ENCODE measurements around the gene CTDSPL.

Gene CTDSPL

DNA sequence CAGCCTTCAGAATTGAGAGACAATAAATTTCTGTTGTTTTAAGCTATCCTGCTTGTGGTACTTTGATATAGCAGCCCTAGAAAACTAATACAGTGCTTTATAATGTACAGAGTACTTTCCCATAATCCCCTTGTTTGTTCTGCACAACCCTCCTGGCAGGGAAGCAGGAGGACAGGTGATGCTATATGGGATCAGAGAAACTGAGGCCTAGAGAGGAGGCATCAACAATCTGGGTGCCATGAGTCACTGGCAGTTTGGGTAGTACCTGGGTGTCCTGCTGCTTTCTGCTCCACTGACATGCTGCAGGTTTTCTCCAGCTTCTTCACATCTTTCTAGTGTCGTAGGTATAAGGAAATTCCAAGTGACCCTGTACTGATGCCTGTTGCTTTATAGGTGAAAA, 55.0 kb downstream of the CTDSPL start:
- DNase-seq (ENCODE audit: low read depth): no peak

DNA sequence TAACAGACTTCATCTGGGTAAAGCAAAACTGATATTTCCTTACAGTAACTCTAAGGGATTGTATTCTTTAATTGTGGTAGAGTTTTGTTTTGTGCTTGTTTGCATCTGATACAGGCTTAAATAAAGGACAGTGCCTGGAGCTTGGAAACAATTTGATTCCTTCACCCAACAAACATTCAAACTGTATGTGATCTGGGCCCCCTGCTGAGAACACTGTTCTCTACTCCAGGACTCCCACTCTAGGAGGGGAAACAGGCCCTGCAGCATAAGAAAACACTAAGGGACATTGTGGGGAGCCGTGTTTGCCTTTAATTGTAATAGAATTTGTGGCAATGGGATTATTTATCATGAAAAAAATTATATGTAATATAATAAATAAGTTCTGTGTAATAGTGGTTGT, 56.9 kb downstream of the CTDSPL start:
- DNase-seq (ENCODE audit: low read depth): no peak

DNA sequence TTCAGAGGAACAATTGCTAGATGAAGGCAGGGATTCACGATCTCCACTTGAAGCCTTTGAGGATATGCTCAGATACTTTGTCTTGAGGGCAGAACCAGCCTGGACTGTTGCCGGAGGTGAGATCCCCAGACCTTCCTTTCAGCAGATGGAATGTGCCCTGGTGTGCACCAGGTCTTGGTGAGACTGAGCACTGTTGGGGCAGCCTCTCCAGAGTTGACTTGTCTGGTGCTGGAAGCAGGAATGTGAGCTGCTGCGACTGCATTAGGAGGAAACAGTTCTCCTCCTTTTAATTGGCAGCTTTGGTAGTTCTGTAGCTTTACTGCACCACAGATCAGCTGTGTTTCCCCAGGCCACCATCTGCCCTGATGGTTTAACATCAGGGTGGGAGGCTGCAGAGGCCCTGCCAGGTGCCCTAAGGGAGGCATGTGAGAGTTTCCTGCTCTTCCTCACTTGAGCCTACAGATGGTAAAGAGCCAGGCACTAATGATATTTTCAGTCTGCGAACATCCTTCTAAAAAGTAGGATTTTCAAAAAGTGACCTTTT, 58.5 kb downstream of the CTDSPL start:
- no peak for DNase-seq (ENCODE audit: low read depth)

DNA sequence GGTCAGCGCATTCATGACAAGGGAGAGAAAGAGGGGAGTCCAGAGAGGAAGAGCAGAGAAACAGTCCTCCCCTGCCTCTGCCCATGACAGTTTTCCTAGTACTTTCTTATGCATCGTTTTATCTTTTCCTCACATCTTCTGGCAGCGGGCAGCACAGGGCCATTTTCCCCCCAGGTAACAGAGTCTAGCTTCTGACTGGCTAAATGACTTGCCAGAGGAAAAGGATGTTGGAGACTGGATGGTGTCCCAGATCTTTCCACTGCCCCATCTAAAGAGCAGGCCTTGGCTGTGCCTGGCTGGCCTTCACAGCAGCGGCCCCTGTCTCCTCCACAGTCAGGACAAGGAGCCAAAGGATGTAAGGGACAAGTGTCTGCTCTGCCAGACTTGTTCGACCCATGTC, 59.3 kb downstream of the CTDSPL start:
- DNase-seq (ENCODE audit: low read depth): no peak

DNA sequence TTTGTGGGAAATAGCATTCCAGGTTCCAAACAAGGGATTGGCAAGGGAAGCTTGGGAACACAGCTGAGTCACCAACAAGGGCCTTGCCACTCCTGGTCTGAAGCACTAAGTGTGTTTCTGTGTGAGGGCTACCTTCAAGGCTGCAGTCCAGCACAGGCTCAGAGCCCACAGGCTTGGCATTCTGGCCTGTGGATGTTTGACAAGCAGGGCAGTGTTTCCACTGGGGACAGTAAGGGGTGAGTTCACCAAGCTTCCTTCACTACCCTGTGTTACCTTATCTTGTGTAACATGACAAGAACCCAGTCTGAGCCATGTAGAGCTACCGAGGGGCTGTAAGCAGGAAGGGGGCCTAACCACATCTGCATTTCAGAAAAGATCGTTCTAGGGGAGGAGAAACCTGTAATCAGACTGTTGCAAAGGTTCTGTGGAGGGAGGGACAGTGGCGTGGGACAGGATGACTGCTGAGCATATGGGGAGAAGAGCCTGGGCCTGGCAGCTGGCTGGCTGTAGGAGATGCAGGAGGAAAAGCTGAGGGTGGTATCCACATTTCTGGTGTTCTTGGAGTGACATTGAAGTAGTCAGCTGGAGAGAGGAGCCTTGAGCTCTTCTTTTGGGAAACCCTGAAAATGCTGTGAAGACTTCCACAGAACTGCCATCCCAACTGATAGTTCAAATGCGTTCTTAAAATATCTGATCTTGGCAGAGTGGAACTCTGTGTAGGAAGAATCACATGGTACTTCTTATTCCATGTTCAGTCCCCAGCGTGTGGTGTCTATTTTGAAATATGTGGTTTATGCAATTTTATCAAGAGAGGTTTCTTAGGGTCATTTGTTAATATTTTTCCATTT, 61.3 kb downstream of the CTDSPL start:
- DNase-seq (ENCODE audit: low read depth): no peak

DNA sequence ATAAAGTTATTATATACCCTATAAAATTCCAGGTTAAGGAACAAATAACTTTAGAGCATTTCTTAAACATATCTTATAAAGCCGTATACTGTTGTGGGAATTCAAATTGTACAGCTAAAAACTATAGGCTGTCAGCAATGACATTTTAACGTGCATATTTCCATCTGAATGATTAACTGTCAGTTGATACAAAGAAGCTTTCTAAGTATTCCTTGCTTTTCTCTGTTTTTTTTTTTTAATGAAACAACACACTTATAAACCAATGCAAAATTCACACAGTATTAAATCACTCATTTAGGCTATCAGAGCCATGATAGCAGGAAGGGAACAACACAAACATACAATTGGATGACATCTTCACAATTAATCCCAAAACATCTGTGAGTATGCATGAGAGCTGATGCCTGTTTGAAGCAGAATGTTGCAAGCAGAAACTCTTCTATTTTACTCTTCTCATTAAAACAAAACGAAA, 61.9 kb downstream of the CTDSPL start:
- no peak for DNase-seq (ENCODE audit: low read depth)

DNA sequence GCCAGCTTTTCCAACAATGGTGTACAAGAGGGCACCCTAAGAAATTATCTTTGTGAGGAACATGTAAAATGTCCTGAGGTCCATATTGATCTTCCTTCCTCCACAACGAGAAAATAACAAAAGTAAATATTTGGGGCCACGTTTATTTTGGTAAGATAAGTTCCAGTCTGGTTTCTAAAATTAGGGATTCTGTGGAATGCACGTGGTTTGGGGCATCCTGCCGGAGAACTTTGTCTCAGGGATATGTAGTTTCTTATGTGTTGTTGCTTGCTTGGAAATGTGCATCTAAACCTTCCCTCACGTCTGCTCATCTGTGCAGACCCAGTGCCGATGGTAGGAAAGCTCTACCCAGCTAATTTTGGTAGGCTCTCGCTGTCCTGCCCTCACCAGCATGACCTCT, 62.8 kb downstream of the CTDSPL start:
- DNase-seq (ENCODE audit: low read depth): no peak

DNA sequence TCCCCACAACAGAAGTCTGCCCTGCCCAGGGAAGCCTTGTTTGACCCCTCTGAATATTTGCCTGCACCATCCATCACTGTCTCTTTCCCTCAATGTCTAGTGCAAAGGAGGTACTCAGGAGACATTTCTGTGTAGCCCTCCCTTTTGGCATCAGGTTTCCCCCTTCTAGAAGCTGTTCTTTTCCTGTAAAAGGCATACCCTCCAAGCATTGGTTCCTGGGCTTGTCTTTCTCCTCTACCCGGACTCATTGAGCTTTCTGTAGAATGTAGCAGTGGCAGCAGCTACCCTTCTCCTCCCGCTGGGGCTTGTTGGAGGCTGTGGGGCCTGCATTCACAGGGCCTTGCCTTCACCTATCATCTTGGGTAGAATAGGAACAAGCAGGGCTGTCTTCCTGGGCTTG, 63.5 kb downstream of the CTDSPL start:
- no peak for DNase-seq (ENCODE audit: low read depth)

DNA sequence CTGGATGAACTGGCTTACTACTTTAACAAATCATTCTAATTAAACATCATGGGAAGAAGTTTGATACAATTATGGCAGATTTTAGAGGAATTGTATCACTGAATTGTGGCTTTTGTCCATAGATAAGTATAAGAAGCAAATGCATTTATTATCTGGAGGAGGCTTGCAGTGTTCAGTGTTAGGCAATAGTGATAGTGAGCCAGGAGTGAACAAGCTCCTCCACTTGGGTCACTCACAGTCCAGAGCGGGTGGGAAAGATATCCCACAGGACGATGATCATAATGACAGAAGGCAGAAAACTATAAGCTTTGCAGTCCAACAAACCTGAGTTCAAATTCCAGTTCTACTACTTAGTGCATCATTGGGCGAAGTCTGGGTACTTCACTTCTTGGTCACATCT, 64.9 kb downstream of the CTDSPL start:
- no peak for DNase-seq (ENCODE audit: low read depth)

DNA sequence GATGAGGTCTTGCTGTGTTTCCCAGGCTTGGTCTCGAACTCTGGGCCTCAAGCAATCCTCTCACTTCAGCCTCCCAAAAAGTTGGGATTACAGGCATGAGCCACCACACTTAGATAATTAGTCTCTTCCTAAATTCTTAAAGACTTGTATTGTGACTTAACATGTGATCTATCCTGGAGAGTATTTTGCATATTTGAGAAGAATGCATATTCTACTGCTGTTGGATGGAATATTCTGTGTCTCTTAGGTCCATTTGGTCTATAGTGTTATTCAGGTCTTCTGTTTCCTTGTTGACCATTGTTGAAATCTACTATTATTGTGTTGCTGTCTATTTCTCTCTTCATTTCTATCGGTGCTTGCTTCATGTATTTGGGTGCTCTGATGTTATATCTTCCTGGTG, 68.8 kb downstream of the CTDSPL start:
- DNase-seq (ENCODE audit: low read depth): no peak

DNA sequence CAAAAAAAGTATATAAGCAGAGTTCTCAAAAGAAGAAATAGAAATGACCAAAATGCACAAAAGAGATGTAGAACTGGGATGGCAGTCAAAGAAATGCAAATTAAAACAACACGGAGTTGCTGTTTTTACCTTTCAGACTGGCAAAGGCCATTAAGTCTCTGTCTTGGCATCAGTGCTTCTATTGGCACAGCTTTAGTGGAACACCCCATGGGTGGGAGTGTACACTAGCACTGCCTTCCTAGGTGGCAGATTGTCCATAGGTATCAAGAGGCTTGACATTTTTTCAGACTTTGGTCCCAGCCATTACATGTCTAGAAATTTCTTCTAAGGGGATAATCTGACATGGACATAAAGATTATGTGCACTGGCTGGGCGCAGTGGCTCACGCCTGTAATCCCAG, 70.8 kb downstream of the CTDSPL start:
- no peak for DNase-seq (ENCODE audit: low read depth)

DNA sequence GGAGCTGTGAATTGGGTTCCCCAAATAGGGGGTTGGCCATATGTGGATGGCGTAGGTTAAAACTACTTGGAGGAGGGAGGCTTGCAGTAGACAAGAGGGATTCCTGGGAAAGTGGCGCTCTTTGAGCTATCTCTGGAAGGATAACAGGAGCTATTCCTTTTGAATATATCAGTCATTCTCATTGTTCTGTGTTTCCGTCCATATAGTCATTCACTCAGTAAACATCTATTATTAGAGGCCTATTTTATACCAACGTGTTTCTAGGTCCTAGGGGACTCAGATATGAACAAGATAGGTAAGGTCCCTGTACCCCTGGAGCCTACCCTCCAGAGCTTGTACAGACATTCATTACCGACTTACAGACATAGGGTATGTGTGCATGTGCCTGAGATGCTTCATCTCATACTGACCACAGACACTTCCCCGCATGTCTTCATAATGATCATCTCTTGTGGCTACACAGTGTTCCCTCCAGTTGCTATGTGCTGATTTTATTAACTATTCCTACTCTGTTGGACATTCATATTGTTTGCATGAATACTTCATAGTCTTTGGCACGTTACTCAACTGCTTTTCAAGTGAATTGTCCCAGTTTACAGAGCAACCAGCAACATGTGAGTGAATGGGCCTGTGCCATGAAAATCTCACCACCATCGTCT, 73.1 kb downstream of the CTDSPL start:
- no peak for DNase-seq (ENCODE audit: low read depth)

DNA sequence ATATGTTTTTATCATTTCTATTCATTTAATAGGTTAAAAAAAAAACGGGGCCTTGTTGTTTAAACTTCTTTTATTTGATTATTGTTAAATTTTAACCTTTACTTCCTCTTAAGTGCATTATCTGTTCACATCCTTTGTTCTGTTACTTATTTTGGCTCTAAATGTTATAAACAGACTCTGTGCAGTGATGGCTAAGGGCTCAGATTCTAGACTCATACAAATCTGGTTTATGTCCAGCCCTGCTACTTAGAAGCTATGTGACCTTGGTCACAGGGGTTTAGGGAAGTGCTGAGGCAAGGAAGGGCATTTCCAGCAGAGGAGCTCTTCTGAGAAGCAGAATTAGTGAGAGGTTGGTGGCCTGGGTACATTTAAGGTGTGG, 73.6 kb downstream of the CTDSPL start:
- DNase-seq (ENCODE audit: low read depth): no peak

DNA sequence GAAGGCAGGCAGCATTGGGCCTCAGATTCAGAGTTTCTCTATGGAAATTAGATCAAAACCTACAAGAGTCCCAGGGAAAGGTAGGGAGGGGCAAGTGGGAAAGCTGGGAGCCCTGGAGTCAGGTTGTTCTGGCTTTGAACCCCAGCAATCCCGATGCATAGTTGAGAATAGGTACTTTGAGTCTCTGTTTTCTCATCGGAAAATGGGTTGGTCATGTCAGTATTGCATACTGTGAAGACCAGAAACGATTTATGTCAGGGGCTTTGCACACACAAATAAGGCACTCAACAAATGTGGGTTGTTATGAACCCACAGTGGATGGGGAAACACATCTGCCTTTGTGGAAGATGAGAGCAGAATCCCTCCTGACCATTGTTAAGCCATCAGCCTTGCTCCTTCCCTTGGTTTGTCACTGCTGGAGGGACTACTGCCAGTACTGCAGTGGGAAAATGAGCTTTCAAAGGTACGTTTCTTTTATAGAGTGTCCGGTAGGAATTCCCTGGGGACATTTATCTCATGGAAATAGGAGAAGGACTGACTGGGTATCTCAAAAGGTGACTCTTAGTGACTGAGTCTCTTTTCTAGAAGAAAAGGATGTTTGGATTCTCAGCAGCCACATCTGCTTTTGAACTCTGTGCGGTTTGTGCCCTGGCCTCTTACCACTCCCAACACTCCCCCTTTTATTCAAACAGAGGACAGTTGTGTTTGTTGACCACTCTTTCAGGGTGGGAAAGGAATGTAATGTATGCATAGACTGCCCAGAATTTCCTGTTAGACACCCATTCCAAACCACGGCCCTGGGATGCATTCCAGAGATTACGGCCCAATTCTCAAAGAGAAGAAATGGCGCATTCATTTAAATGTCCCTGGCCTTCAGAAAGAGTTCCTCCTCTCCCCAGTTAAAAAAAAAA, 74.3 kb downstream of the CTDSPL start:
- no peak for DNase-seq (ENCODE audit: low read depth)

DNA sequence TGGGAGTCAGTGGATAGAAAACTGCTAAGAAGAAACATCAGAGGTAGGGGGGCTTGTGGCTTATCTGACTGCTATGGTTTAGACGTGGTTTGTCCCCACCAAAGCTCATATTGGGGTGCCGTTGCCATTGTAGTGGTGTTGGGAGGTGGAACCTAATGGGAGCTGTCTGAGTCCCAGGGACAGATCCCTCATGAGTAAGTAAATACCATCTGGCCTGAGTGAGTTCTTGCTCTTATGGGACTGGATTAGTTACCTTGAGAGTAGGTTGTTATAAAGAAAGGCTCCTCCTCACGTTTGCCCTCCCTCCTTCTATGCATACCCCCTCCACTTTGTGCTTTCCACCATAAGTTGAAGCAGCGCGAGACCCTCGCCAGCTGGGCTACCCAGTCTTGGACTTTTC, 75.5 kb downstream of the CTDSPL start:
- DNase-seq (ENCODE audit: low read depth): no peak

DNA sequence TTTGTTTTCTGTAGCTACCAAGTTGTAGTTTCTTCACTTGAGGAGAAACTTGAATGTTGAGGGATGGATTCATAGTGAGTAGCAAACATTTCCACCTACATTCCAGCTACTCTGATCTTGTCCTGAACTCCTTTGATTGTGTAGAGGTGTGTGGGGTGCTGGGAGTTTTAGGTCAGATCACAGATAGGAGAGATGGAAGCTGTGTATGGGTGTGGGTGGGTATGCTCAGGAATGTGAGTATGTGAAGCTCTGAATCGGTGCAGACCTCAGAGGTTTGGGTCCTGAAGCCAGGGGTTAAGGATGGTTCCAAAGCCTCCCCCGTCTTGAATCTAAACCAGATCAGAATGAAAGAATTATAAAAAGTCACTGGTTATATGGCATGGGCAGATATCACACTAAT, 76.3 kb downstream of the CTDSPL start:
- no peak for DNase-seq (ENCODE audit: low read depth)

DNA sequence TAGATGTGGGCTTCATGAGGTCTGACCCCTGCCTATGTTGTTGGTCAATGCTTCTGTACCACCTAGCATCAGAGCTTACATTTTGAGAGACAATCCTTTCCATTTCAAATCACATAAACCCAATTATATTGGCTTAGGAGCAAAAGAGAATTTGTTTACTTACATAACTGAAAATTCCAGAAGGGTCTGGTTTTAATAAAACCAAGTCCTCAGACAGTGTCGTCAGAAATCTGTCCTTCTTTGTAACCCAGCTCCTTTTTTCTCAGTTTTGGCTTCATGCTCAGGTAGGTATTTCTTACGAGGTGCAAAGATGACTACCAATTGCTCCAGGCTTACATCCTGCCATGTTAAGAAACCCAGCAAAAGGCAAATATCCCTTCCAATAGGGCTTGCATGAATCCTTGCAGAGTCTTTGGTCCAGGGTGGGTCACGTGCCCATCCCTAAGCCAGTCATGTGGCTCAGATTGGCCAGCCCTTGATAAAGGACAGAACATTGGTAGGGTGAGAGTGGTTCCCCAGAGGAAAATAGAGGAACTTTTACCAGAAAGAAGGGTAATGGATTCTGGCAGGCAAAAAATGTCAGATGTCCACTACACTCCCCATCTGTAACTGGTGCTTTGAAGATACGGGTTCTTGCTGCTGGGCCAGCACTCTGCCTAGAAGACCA, 78.7 kb downstream of the CTDSPL start:
- DNase-seq (ENCODE audit: low read depth): no peak

DNA sequence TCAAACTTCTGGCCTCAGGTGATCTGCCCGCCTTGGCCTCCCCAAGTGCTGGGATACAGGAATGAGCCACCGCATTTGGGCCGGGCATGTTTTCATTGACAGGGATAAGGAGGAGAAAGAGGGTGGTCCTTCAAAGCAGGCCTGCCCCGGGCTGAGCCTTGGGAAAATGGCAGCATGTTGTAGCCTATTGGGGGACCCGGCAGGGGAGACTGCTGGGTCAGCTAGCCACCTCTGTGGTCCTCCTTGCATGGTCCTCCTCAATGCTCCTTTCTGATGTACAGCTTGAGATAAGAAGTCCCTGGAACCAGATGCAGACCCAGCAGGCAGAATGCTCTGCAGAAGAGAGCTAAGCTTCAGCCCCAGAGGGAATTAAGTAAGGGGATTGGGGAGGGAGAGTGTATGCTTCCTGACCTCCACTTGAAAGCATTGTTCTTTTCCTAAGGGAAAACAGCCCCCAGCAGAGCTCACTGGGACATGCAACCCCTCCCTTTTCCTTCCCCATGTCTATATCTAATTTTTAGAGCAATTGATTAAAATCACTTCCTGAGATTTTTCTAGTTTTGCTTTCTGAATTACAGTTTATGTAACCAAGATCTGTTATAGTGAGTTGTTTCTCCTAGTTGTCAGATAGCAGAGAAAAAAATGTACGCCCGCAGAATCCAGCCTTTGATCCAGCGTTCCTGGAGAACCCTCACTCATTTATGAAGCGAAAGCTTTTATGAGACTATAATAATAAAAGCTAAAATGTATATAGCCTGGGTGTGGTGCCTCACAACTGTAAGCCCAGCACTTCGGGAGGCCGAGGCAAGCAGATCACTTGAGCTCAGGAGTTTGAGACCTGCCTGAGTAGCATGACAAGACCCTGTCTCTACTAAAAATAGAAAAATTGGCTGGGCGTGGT, 80.2 kb downstream of the CTDSPL start:
- DNase-seq (ENCODE audit: low read depth): no peak

DNA sequence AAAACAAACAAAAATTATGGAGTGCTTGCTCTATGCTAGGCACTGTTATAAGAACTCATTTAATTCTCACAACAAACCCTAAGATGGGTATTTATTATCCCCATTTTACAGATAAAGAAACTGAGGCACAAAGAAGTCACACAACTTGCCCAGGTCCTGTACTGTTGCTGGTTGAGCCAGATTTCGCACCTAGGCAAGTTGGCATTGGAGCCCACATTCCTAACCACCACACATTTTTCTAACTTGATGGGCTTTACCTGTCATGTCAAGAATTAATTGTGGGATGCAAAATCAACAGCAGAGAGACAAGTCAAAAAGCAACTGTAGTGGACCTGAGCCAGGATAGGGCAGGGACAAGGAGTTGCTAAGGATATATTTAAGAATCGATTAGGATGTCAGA, 81.0 kb downstream of the CTDSPL start:
- no peak for DNase-seq (ENCODE audit: low read depth)

DNA sequence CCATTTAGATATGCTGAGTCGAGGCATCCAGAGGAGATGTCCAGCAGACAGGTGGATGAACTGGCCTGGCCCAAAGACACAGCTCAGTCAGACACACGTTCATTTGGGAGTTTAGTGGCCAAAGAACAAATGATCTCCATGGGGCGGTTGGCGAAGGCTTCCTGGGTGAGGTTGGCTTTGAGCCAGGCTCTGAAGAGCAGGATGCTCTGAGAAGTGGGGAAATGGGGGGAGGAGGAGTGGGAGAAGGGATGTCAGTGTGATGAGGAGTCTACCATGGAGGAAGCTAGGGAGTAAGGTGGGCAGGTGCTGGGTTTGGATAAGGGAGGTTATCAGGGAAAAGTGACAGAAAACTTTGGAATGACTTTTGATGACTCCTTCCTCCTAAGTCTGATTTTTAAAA, 81.4 kb downstream of the CTDSPL start:
- no peak for DNase-seq (ENCODE audit: low read depth)
